ENCODE data around the gene ACOX3.
A peak's percentile ranks its signal among the peaks of the same experiment; 100 is the strongest.
"Not testable (repeated sequence)": the region's sequence is repeated elsewhere in the genome, so short reads cannot be mapped to it uniquely, and the experiment has no call there.

ACOX3 gene

GRCh38 chr4:8440492-8441311 lies at the start of gene ACOX3, which contains the start of gene TRMT44:
Gene ACOX3, minus strand, starts transcription at chr4:8440723. Its CDS starts 24,202 bp downstream, at chr4:8416521.
Gene TRMT44, plus strand, starts transcription at chr4:8440777. Its CDS starts 46 bp downstream, at chr4:8440823.
- peaks cover 56% of the 10 kb centered on the region for H3K4me1 Mint-ChIP-seq (ENCODE audit: low read depth)
- peak within 1 kb of the TSS; percentile 84 for H3K4me3 Mint-ChIP-seq
- H3K27ac Mint-ChIP-seq, result peak within 1 kb of the TSS; percentile 97
- no peaks in the 10 kb centered on the region for H3K27me3 Mint-ChIP-seq
- peaks cover 24% of the 10 kb centered on the region for H3K9me3 Mint-ChIP-seq
- intact Hi-C loops (cut with micrococcal nuclease), result loop anchor here (1.0 kb wide), 1 partner anchor 12 kb away; no protein-coding TSS in a partner anchor
- peaks cover 38% of the 10 kb centered on the region for H3K36me3 Mint-ChIP-seq (ENCODE audit: low read depth)

- intact Hi-C loops (cut with micrococcal nuclease), result no loop called here
- Mint-ChIP-seq H3K4me3 (no peak overlapping the region), H3K9me3 (no peaks in the 10 kb centered on the region), H3K36me3 (ENCODE audit: low read depth) (no peaks in the 10 kb centered on the region), H3K27me3 (no peaks in the 10 kb centered on the region), H3K27ac (no peak overlapping the region), H3K4me1 (ENCODE audit: low read depth) (no peaks in the 10 kb centered on the region)
These were observed 48.4 kb upstream of the ACOX3 start for GRCh38 chr4:8488791-8489369.

DNA sequence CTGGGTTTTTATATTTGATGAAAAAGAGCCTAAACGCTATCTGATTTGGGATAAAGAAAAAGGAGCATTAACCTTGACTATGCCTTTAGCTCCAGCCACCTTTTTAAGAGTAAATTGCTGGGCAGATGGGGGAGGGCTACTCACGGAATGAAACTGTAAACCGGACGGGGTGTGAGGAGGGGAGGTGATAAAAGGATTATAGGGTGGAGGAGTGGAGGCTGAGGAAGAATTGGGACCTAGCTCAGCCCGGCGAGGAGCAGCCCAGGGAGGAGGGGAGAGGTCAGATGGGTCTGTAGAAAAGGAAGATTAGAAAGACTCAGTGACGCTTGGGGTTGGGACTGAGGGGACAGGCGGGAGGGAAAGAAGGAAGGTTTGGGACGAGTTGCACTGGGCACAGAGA lies 46.1 kb upstream of the ACOX3 start:
- H3K27me3 Mint-ChIP-seq; intact Hi-C loops (cut with micrococcal nuclease); H3K27ac Mint-ChIP-seq: not testable (repeated sequence)

DNA sequence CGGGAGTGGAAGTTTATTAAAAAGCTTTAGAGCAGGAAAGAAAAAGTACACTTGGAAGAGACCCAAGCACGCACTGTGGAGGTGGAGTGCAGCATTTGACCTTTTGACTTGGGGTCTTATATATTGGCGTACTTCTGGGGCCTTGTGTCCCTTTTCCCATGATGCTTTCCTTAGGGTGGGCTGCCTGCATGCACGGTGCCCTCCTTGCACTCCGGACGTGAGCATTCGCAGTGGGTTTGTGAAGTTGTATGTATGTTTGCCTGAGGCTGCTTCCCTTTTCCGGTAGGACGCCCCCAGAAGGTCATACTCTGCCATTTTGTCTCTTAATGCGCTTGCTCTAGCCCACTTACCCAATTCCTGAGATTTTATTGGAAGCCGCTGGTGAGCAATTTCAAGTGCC lies 39.7 kb upstream of the ACOX3 start:
- H3K4me1 Mint-ChIP-seq (ENCODE audit: low read depth), result no peaks in the 10 kb centered on the region
- no peak overlapping the region for H3K4me3 Mint-ChIP-seq
- no peaks in the 10 kb centered on the region for H3K9me3 Mint-ChIP-seq
- intact Hi-C loops (cut with micrococcal nuclease), result no loop called here
- H3K27me3 Mint-ChIP-seq, result no peaks in the 10 kb centered on the region
- H3K36me3 Mint-ChIP-seq (ENCODE audit: low read depth), result peaks cover 27% of the 10 kb centered on the region
- H3K27ac Mint-ChIP-seq, result no peak overlapping the region

More for the DNA sequence above, 46.1 kb upstream of the ACOX3 start:
- not testable (repeated sequence) for H3K9me3 Mint-ChIP-seq; H3K4me1 Mint-ChIP-seq (ENCODE audit: low read depth); H3K36me3 Mint-ChIP-seq (ENCODE audit: low read depth); H3K4me3 Mint-ChIP-seq

DNA sequence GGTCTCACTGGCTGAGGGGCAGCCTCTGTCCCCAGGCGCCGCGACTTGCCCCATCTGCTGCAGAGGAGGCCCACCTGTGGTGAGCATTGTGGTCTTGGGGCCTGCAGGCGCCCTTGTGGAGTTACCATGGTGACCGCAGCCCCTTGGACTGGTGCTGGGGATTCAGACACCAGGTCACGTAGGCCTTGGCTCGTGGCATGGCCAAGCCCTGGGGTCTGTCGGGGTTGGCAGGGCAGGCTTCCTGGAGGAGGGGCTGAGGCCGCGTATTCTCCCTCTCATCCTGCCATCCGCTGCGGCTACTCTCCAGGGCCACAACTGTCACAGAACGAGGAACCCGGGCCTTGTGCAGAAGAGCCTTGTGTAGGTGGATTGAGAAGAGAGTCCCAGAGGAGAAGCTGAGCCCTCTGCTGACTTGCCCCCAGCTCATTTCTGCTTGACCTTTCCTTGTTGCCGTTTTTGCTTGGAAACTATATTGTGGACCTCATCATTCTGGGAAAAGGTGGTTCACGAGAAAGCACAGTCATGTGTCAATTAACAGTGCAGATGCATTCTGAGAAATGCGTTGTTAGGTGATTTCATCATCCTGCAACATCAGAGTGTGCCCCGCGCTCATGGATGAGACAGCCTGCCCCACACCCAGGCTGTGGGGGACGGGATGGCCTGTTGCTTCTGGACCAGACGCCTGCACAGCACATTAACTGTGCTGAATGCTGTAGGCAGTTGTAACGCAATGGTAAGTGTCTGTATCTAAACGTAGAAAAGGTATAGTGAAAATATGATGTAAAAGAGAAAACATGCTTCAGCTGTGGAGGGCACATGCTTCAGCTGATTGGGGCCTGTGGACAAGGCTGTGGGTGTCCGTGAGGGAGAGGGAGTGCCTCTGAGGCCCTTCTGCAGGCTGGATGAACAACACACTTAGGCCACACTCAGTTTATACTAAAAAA lies 38.5 kb upstream of the ACOX3 start:
- Mint-ChIP-seq H3K9me3 (no peaks in the 10 kb centered on the region), H3K27me3 (no peaks in the 10 kb centered on the region), H3K4me1 (ENCODE audit: low read depth) (no peaks in the 10 kb centered on the region), H3K4me3 (no peak overlapping the region), H3K36me3 (ENCODE audit: low read depth) (peaks cover 32% of the 10 kb centered on the region), H3K27ac (no peak overlapping the region)
- intact Hi-C loops (cut with micrococcal nuclease), result no loop called here

DNA sequence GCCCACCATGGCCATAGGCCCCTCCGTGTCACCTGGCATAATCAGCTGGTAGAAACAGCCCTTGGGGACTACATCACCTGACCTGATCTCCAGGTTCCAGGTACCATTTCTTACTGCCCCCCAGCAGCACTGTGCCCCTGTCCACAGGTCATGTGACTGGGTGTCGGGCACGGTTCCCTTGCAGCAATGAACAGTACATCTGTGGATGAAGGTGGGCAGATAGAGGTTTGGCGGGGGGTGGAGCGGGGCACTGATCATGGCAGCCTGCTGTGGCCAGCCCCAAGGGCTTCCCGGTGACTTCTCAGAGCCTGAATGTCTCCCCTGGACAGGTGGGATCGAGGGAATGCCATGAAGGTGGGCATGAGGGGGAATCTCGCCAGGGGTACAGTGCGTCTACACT lies 37.8 kb upstream of the ACOX3 start:
- H3K27me3 Mint-ChIP-seq, result no peaks in the 10 kb centered on the region
- H3K4me1 Mint-ChIP-seq (ENCODE audit: low read depth), result no peaks in the 10 kb centered on the region

GRCh38 chr4:8477676-8478075 lies 37.2 kb upstream of the ACOX3 start:
- Mint-ChIP-seq H3K27ac (no peak overlapping the region), H3K36me3 (ENCODE audit: low read depth) (peaks cover 44% of the 10 kb centered on the region), H3K27me3 (no peaks in the 10 kb centered on the region), H3K9me3 (no peaks in the 10 kb centered on the region), H3K4me1 (ENCODE audit: low read depth) (no peaks in the 10 kb centered on the region), H3K4me3 (no peak overlapping the region)
- intact Hi-C loops (cut with micrococcal nuclease), result no loop called here

More for the DNA sequence above, 37.8 kb upstream of the ACOX3 start:
- intact Hi-C loops (cut with micrococcal nuclease), result no loop called here
- Mint-ChIP-seq H3K4me3 (no peak overlapping the region), H3K27ac (no peak overlapping the region), H3K9me3 (no peaks in the 10 kb centered on the region), H3K36me3 (ENCODE audit: low read depth) (peaks cover 39% of the 10 kb centered on the region)

- Mint-ChIP-seq H3K4me3 (no peak overlapping the region), H3K4me1 (ENCODE audit: low read depth) (no peaks in the 10 kb centered on the region), H3K27me3 (no peaks in the 10 kb centered on the region), H3K36me3 (ENCODE audit: low read depth) (peaks cover 47% of the 10 kb centered on the region), H3K27ac (no peak overlapping the region), H3K9me3 (no peaks in the 10 kb centered on the region)
- intact Hi-C loops (cut with micrococcal nuclease), result no loop called here
These were observed 36.6 kb upstream of the ACOX3 start for GRCh38 chr4:8477095-8477635.

DNA sequence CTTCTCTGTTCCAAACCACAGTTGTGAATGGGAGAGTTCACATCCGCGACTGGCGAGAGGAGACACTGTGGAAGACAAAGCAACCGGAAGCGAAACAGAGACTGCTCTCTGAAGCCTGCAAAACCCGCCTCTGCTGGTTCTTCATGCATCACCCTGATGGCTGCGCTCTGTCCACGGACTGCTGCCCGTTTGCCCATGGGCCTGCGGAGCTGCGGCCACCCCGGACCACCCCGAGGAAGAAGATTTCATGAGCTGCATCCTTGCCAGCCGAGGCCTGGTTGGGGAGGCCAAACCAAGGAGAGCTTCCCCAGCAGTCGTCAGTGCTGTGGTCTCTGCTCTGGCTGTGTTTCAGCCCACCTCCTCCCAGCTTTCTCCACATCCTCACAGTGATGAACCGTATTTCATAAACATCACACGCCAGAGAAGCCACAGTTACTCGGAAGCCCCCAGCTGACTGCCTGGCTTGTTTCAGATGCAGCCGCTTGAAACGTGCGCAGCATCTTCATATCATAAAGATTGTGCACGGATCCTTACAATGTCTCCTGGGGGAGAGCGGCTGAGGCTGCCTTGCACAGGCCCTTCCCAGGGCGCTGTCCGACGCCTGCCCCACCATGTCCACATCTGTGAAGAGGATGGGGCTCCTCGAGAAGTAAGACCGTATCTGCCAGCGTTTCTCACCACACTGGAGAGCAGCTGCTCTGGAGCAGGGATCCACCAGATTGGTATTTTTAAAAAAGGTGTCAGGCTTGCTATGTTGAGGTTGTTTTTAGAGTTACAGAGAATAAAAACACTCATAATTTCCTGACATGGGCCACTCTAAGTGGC lies 35.4 kb upstream of the ACOX3 start:
- Mint-ChIP-seq H3K27ac (no peak overlapping the region), H3K27me3 (no peaks in the 10 kb centered on the region), H3K36me3 (ENCODE audit: low read depth) (peaks cover 59% of the 10 kb centered on the region), H3K9me3 (no peaks in the 10 kb centered on the region), H3K4me1 (ENCODE audit: low read depth) (no peaks in the 10 kb centered on the region), H3K4me3 (no peak overlapping the region)
- intact Hi-C loops (cut with micrococcal nuclease), result no loop called here

- Mint-ChIP-seq H3K27ac (no peak overlapping the region), H3K9me3 (no peaks in the 10 kb centered on the region), H3K4me1 (ENCODE audit: low read depth) (no peaks in the 10 kb centered on the region), H3K27me3 (no peaks in the 10 kb centered on the region), H3K4me3 (no peak overlapping the region), H3K36me3 (ENCODE audit: low read depth) (peaks cover 70% of the 10 kb centered on the region)
- intact Hi-C loops (cut with micrococcal nuclease), result no loop called here
These were observed 34.3 kb upstream of the ACOX3 start for GRCh38 chr4:8474856-8475255.

GRCh38 chr4:8473920-8474590 lies 33.5 kb upstream of the ACOX3 start:
- H3K27ac Mint-ChIP-seq, result no peak overlapping the region
- no peak overlapping the region for H3K4me3 Mint-ChIP-seq
- intact Hi-C loops (cut with micrococcal nuclease), result no loop called here
- H3K4me1 Mint-ChIP-seq (ENCODE audit: low read depth), result no peaks in the 10 kb centered on the region
- peaks cover 78% of the 10 kb centered on the region for H3K36me3 Mint-ChIP-seq (ENCODE audit: low read depth)
- H3K27me3 Mint-ChIP-seq, result no peaks in the 10 kb centered on the region
- H3K9me3 Mint-ChIP-seq, result no peaks in the 10 kb centered on the region

DNA sequence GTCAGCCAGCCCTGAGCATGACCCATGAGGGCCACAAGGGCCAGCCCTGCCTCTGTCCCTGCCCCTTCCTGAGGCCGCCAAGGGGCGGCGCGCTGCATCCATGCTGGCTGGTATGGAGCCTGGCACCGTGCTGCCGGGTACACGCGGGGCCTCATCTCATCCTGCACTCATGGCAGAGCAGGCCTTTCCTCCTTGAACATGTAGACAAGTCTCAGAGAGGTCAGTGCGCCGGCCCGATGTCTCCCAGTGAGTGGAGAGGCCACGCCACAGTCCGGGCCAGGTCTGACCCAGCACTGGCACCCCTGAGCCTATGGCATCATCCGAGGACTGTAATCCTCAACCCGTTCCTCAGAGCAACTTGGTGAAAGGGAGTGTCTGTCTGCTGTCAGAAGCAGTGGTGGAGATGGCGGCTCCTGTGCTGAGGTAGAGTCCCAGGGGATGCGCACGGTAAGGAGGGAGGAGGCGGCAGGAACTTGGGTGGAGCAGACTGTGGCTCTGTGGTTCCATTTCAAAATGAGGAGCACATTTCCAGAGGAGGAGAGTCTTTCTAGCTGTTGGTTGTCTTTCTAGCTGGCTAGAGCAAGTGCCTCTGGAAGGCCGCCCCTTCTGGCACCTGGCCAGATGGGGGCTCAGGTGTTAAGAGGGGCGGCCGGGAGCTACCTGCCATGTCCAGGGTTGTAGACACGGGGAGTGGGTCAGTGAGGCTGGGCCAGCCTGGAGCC lies 32.8 kb upstream of the ACOX3 start:
- intact Hi-C loops (cut with micrococcal nuclease), result no loop called here
- H3K27ac Mint-ChIP-seq, result peak overlapping the region; percentile 19
- H3K36me3 Mint-ChIP-seq (ENCODE audit: low read depth), result peaks cover 82% of the 10 kb centered on the region
- H3K4me1 Mint-ChIP-seq (ENCODE audit: low read depth), result no peaks in the 10 kb centered on the region
- no peaks in the 10 kb centered on the region for H3K27me3 Mint-ChIP-seq
- H3K4me3 Mint-ChIP-seq, result no peak overlapping the region
- no peaks in the 10 kb centered on the region for H3K9me3 Mint-ChIP-seq
